Measurements from ENCODE around the gene GRID2.
A peak's percentile ranks its signal among the peaks of the same experiment; 100 is the strongest.
"Not testable (repeated sequence)": the region's sequence is repeated elsewhere in the genome, so short reads cannot be mapped to it uniquely, and the experiment has no call there.

GRID2 gene

GRCh38 chr4:92444143-92444843, 140.5 kb downstream of the GRID2 start:
- not testable (repeated sequence) for DNase-seq

GRCh38 chr4:92445127-92445526, 141.4 kb downstream of the GRID2 start:
- DNase-seq: no peak

- DNase-seq: no peak
Observed at GRCh38 chr4:92447255-92447905, 143.6 kb downstream of the GRID2 start.

GRCh38 chr4:92448176-92448575, 144.4 kb downstream of the GRID2 start:
- not testable (repeated sequence) for DNase-seq

GRCh38 chr4:92450694-92451093, 146.9 kb downstream of the GRID2 start:
- no peak for DNase-seq

GRCh38 chr4:92451782-92452181, 148.0 kb downstream of the GRID2 start:
- DNase-seq: no peak

GRCh38 chr4:92452383-92452782, 148.6 kb downstream of the GRID2 start:
- not testable (repeated sequence) for DNase-seq

GRCh38 chr4:92455329-92455839, 151.6 kb downstream of the GRID2 start:
- DNase-seq: no peak

GRCh38 chr4:92455951-92456350, 152.2 kb downstream of the GRID2 start:
- no peak for DNase-seq

- no peak for DNase-seq
Observed at GRCh38 chr4:92461732-92462131, 158.0 kb downstream of the GRID2 start.

GRCh38 chr4:92477298-92477697, 173.5 kb downstream of the GRID2 start:
- no peak for DNase-seq

- no peak for DNase-seq
Observed at GRCh38 chr4:92483341-92483740, 179.6 kb downstream of the GRID2 start.

- DNase-seq: no peak
Observed at GRCh38 chr4:92488496-92488895, 184.7 kb downstream of the GRID2 start.

- DNase-seq: peak; percentile 54
Observed at GRCh38 chr4:92497141-92497540, 193.4 kb downstream of the GRID2 start.

GRCh38 chr4:92501456-92501855, 197.7 kb downstream of the GRID2 start:
- DNase-seq: no peak

GRCh38 chr4:92506933-92507332, 203.2 kb downstream of the GRID2 start:
- no peak for DNase-seq

- DNase-seq: no peak
Observed at GRCh38 chr4:92514627-92515026, 210.9 kb downstream of the GRID2 start.

- no peak for DNase-seq
Observed at GRCh38 chr4:92516450-92516849, 212.7 kb downstream of the GRID2 start.

GRCh38 chr4:92519727-92520126, 216.0 kb downstream of the GRID2 start:
- no peak for DNase-seq

GRCh38 chr4:92520563-92520962, 216.8 kb downstream of the GRID2 start:
- no peak for DNase-seq

GRCh38 chr4:92521941-92522340, 218.2 kb downstream of the GRID2 start:
- DNase-seq: no peak

GRCh38 chr4:92522356-92522755, 218.6 kb downstream of the GRID2 start:
- DNase-seq: no peak

GRCh38 chr4:92524131-92524530, 220.4 kb downstream of the GRID2 start:
- DNase-seq: no peak

GRCh38 chr4:92528541-92528940, 224.8 kb downstream of the GRID2 start:
- DNase-seq: no peak

- DNase-seq: no peak
Observed at GRCh38 chr4:92529510-92529909, 225.7 kb downstream of the GRID2 start.
